ENCODE measurements around the gene SCIN.
"Not testable (repeated sequence)": the region's sequence is repeated elsewhere in the genome, so short reads cannot be mapped to it uniquely, and the experiment has no call there.

Gene SCIN

DNA sequence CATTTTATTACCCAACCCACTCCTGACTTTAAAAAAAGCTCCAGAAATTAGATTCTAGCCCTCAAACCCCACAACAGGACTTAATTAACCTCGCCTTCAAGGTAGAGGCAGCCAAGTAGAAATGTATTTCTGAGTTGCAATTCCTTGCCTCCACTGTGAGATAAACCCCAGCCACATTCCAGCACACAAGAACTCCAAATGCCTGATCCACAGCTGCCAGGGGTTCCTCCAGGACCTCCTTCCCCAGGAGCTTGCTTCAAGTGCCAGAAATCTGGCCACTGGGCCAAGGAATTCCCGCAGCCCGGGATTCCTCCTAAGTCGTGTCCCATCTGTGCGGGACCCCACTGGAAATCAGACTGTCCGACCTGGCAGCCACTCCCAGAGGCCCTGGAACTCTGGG lies 91.1 kb downstream of the SCIN start:
- TF ChIP-seq, protein P1, sequence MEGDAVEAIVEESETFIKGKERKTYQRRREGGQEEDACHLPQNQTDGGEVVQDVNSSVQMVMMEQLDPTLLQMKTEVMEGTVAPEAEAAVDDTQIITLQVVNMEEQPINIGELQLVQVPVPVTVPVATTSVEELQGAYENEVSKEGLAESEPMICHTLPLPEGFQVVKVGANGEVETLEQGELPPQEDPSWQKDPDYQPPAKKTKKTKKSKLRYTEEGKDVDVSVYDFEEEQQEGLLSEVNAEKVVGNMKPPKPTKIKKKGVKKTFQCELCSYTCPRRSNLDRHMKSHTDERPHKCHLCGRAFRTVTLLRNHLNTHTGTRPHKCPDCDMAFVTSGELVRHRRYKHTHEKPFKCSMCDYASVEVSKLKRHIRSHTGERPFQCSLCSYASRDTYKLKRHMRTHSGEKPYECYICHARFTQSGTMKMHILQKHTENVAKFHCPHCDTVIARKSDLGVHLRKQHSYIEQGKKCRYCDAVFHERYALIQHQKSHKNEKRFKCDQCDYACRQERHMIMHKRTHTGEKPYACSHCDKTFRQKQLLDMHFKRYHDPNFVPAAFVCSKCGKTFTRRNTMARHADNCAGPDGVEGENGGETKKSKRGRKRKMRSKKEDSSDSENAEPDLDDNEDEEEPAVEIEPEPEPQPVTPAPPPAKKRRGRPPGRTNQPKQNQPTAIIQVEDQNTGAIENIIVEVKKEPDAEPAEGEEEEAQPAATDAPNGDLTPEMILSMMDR (IDR thresholded peaks at IDR 0.05), result no peak
- no peaks in the 10 kb centered on the region for H3K79me2 ChIP-seq
- no peaks in the 10 kb centered on the region for H3K27me3 ChIP-seq (ENCODE audit: control insufficient read depth, insufficient read depth, low read length)
- H3K4me3 ChIP-seq (ENCODE audit: low read depth, low read length), result no peak overlapping the region
- H2AFZ ChIP-seq, result no peak overlapping the region
- H3K36me3 ChIP-seq (ENCODE audit: control insufficient read depth, insufficient read depth, low read length), result no peaks in the 10 kb centered on the region
- no peaks in the 10 kb centered on the region for H3K4me1 ChIP-seq
- no peaks in the 10 kb centered on the region for H3K9me3 ChIP-seq (ENCODE audit: control insufficient read depth, low read length)
- no peak overlapping the region for H3K9ac ChIP-seq
- no peak overlapping the region for H3K4me2 ChIP-seq (ENCODE audit: low read length)
- no peak overlapping the region for H3K27ac ChIP-seq

DNA sequence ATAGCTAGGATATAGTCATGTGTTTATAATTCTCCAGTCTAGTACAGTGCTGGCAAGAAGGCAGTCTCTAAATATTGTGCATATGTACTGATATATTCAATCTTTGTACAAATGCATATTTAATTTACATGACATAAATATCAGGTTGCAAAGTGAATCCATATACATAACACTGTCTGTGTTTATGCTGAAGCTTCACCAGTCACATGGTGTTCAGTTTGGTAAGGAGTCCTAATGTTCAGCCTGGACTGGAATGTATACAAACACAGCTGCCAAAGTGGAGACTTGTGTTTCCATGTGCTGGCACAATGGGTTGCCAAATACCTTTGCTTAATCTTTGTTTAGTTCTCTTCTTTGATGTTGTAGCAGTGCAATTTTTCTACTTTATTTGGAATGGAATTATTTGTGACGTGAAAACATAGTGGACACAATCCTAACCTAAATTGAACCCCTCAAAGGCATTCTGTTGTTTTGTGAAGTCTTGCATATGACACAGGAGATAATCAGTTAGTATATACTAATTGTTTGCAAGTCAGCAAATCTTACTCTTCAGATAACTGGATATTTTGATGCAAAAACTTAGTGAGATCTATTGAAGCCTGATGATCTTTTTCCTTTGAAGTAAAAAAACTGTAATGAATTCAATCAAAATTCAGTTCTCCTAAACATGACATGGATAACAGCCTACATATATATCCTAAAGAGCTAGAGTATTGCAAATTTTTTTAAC lies 99.6 kb downstream of the SCIN start:
- Histone ChIP-seq H3K9me3 (ENCODE audit: control insufficient read depth, low read length) (no peaks in the 10 kb centered on the region), H3K79me2 (no peaks in the 10 kb centered on the region), H3K4me1 (no peaks in the 10 kb centered on the region), H3K4me3 (ENCODE audit: low read depth, low read length) (no peak overlapping the region), H3K4me2 (ENCODE audit: low read length) (no peak overlapping the region), H3K27me3 (ENCODE audit: control insufficient read depth, insufficient read depth, low read length) (no peaks in the 10 kb centered on the region), H3K27ac (no peak overlapping the region), H2AFZ (no peak overlapping the region), H3K9ac (no peak overlapping the region), H3K36me3 (ENCODE audit: control insufficient read depth, insufficient read depth, low read length) (no peaks in the 10 kb centered on the region)
- TF ChIP-seq, protein P1 (IDR thresholded peaks at IDR 0.05), result no peak

DNA sequence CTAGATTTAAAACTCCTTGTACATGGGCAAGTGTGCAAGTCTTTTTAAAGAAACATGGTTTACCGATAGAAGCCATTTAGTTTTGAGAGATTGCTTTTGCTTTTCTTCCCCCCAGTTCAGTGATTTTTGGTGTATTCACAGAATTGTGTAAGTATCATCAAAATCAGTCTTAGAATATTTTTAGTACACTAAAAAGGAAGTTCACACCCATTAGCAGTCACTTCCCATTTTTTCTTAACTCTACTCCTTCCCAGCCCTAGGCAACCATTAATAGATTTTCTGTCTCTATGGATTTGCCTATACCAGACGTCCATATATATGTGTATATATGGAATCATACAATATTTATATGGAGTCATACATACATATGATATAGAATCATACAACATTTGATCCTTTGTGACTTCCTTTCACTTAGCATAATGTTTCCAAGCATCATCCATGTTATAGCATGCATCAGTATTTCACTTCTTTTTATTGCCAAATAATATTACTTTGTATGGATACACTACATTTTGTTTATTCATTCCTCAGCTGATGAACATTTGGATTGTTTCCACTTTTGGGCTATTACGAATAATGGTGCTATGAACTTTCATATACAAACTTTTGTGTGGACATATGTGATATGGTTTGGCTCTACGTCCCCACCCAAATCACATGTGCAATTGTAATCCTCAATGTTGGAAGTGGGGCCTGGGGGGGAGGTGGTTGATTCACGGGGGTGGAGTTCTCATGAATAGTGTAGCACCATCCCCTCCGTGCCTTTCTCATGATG lies 100.4 kb downstream of the SCIN start:
- Histone ChIP-seq H3K79me2 (no peaks in the 10 kb centered on the region), H3K27me3 (ENCODE audit: control insufficient read depth, insufficient read depth, low read length) (no peaks in the 10 kb centered on the region), H3K27ac (no peak overlapping the region), H3K4me3 (ENCODE audit: low read depth, low read length) (no peak overlapping the region), H3K36me3 (ENCODE audit: control insufficient read depth, insufficient read depth, low read length) (no peaks in the 10 kb centered on the region), H2AFZ (no peak overlapping the region), H3K9me3 (ENCODE audit: control insufficient read depth, low read length) (no peaks in the 10 kb centered on the region), H3K4me2 (ENCODE audit: low read length) (no peak overlapping the region), H3K4me1 (no peaks in the 10 kb centered on the region), H3K9ac (no peak overlapping the region)
- TF ChIP-seq, protein P1 (IDR thresholded peaks at IDR 0.05), result no peak

- not testable (repeated sequence) for H3K9me3 ChIP-seq (ENCODE audit: control insufficient read depth, low read length); H3K36me3 ChIP-seq (ENCODE audit: control insufficient read depth, insufficient read depth, low read length); H3K4me3 ChIP-seq (ENCODE audit: low read depth, low read length); H2AFZ ChIP-seq; H3K4me2 ChIP-seq (ENCODE audit: low read length); H3K9ac ChIP-seq; H3K27me3 ChIP-seq (ENCODE audit: control insufficient read depth, insufficient read depth, low read length); H3K4me1 ChIP-seq; H3K27ac ChIP-seq; H3K79me2 ChIP-seq
Measured at GRCh38 chr7:12673436-12673835, 102.9 kb downstream of the SCIN start.

GRCh38 chr7:12674053-12674452 lies 103.5 kb downstream of the SCIN start:
- Histone ChIP-seq H3K9ac (no peak overlapping the region), H3K4me3 (ENCODE audit: low read depth, low read length) (no peak overlapping the region), H3K27ac (no peak overlapping the region), H3K9me3 (ENCODE audit: control insufficient read depth, low read length) (no peaks in the 10 kb centered on the region), H3K79me2 (no peaks in the 10 kb centered on the region), H3K27me3 (ENCODE audit: control insufficient read depth, insufficient read depth, low read length) (no peaks in the 10 kb centered on the region), H3K36me3 (ENCODE audit: control insufficient read depth, insufficient read depth, low read length) (no peaks in the 10 kb centered on the region), H2AFZ (no peak overlapping the region), H3K4me2 (ENCODE audit: low read length) (no peak overlapping the region), H3K4me1 (no peaks in the 10 kb centered on the region)
- TF ChIP-seq, protein P1 (IDR thresholded peaks at IDR 0.05), result no peak
